CD4-positive, alpha-beta T cell treated with Interleukin-15 for 4 hours (primary cell): ENCODE results near the gene ZNF689.
"Not testable (repeated sequence)": the region's sequence is repeated elsewhere in the genome, so short reads cannot be mapped to it uniquely, and the experiment has no call there.

Experiments used
- DNase-seq: peaks from one replicate; pipeline ENCODE4 v3.0.0-alpha.2; 2020; ENCODE audit warnings: low spot score

ZNF689 gene

DNA sequence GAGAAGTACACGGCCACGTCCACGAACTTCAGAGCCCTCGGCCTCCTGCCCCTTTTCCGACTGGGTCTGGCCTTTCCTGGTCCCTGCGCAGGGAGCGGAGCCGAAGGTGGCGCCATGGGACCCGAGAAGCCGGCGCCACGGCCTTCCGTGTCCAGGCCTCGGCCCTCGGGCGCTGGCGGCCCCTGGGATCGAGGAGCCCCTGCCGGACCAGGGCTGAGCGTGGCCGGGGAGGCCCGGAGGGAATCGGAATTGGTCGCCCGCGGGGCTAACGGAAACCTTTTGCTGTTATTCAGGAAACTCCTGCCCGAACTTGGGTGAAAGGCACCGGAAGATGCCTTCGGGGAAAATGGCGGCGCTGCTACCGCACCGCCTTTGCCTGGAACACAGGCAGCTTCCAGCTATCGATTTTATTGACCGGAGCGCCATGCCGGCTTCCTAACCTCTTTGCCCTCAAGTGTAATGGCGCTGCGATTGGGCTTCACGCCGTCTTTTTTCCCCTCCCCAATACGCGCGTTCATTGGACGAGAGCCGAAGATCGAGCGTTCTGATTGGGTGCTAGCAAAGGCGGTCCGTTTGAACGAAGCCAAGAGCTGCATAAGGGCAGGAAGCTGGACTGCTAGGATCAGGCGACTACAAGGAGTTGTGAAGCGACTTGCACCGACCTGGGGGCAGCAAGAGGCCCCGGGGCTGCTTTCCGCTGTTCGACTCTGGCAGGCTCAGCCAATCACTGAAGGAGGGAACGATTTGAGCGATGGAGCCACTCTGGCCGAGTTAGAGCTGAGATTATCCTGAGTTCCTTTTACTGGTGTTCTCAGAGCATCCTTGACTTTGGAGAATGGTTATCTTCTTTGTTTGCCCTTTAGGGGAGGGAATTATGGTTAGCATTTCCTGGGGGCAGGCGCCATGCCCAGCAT, at the start of gene ZNF689:
Gene ZNF689, minus strand, starts transcription at position 464 of the 914 bp plus-strand sequence. Its CDS starts 348 bp downstream, at position 116.
- DNase-seq: peak; percentile 97

DNA sequence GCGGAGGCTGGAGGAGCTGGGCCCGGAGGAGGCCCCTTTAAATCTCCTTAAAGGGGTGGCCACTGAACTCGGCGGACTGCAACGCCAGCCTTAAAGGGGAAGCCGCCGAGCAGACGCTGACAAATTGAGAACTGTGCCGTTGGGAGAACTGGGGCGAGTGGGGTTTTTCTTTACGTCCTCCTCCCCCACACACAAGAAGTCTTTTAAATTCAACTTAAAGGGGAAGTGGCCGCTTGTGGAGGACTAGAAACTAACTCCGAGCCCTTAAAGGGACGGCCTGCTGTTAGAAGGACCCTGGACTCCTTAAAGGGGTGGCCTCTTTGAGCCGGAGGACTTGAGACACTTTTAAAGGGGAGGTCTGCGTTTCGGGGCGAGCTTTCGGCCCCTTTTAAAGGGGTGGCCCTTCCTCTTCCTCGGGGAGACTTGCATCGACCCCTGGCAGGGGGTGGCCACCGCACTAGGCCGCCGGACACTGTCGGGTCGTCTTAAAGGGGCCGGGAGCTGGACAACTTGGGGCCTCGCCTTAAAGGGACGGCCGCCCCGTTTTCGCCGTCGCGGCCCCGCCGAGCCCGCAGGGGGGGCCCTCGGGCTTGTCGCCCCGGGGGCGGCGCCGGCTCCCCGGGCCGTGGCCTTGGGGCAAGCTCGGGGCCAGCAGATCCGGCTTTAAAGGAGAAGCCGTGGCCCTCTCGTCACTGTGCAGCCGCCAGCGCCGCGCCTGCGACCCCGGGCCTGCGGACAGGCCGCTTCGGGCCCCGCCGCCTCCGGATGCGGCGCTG, 48.7 kb upstream of the ZNF689 start:
- DNase-seq: no peak

DNA sequence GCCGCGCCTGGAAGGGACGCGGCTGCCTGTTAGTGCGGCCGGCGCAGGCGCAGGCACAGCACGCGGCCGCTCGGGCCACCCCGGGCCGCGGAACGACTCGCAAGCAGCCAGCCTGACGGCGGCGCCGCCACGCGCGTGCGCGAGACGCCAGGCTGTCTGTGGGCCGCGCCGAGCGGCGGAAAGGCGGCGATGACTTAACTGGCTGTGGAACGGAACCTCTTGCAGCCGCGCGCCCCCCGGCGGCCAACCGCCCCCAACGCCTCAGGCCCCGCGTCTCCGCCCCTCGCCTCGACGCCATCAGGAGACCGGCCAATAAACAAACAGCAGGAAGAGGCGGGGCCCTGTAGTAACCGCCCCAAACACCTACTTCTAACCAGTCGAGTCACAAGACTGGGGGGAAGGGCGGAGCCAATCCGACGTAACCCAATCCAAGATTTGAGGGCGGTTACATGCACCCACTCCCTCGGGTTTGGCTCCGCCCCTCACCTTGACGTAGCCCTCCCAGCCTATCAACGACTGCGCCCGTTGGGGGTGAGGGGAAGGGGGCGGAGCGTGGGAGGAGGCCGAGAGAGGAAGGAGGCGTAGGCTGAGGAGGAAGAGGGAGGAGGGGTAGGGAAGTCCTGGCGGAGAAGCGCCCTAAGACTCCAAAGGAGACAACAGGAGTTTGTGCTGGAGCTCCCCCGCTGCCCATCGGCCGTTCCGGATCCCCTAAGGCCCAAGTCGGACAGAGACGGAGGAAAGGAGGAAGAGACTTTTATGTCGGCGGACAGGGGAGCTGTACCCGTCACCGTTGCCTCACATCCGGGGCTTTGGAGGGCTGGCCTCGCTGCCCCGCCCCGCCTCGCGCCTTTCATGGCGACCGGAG, 47.9 kb upstream of the ZNF689 start, which contains the start of gene FBRS:
Gene FBRS, plus strand, starts transcription at position 566 of the 865 bp plus-strand sequence. CDS start 1,088 bp downstream, outside the sequence.
- peak; percentile 100 for DNase-seq

DNA sequence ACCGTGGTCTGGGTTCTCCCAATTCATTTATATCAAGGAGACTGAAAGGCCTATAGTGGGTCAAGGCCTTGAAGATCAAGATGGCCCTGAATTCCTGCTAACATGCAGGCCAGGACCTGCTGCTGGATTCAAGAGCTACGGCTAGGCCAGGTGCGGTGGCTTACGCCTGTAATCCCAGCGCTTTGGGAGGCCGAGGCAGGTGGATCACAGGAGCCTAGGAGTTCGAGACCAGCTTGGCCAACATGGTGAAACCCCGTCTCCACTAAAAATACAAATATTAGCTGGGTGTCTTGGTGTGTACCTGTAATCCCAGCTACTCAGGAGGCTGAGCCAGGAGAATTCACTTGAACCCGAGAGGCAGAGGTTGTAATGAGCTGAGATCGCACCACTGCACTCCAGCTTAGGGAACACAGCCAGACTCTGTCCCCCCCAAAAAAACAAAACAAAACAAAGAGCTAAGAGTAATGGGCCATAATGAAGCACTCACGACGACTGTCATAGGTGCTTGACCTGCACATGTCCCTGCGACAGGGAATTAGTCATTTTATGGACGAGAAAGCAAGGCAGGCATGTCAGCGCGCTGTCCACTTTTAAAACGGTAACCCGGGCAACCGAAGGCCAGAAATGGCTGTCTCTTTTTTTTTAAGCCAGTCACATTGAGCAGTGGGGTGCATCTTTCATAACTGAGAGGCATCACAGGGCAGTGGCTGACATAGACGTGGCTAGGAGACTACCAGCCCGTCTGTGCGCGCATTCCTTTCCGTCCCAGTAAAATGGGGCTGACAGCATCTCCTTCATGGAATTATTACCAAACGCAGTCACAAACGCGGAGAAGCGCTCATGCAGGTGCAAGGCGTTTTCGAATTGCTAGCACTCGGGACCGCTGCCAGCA, 47.0 kb upstream of the ZNF689 start:
- DNase-seq: no peak

DNA sequence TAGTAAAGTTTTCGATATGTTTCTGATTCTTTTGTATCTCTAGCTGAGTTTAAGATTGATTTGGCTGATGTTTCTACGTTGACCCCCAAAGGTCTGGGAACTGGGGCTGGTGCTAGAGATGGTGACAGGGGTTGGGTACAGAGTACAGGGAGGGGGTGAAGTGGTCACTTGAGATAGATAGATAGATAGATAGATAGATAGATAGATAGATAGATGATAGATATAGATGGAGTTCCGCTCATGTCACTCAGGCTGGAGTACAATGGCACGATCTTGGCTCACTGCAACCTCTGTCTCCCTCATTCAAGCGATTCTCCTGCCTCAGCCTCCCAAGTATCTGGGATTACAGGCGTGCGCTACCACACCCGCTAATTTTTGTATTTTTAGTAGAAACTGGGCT, 46.2 kb upstream of the ZNF689 start:
- no peak for DNase-seq

DNA sequence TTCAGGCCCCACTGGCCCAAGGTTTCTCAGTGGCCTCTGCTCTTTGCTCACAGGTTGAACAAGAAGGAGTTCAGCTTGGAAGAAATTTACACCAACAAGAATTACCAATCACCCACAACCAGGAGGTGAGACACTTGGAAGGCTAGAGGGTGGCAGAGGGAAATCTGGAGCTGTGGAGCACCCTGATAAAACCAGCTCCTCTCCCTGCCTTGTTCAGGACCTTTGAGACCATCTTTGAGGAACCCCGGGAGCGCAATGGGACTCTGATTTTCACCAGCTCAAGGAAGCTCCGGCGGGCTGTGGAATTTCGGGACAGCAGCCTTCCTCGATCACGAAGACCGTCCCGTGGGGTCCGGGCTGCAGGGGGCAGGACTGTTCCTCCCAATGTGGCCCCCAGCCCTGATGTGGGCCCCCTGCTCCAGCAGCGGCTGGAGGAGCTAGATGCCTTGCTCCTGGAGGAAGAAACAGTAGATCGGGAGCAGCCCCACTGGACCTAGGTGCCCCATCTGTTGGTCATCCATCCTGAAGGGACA, 45.7 kb upstream of the ZNF689 start:
- no peak for DNase-seq

DNA sequence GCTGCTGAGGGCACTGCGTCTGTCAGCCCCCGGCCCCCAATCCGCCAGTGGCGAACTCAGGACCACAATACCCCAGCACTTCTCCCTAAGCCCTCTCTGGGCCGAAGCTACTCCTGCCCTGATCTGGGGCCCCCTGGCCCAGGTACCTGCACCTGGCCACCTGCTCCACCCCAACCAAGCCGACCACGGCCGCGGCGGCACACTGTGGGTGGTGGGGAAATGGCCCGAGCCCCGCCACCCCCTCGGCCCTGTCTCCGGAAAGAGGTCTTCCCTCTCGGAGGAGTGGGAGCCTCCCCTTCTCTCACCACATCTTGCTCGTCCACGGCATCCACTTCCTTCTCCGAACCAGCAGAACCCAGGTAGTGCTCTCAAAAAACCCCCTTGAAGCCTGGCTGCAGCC, 44.7 kb upstream of the ZNF689 start:
- no peak for DNase-seq

DNA sequence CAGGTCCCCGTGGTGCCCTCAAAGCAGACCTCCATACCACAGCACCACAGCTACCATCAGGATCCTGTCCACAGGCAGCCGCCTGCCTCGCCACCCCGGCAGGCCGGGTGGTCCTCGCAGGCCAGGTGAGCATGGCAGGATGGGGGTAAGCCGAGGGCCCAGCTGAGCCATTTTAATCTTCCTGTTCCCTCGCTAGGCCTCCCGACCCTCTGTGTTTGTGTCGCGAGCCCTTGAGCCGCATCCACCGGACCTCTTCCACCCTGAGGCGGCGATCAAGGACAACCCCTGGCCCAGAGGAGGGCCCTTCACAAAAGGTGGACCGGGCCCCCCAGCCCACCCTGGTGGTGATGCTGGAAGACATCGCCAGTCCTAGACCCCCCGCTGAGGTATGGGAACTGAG, 42.5 kb upstream of the ZNF689 start:
- no peak for DNase-seq

DNA sequence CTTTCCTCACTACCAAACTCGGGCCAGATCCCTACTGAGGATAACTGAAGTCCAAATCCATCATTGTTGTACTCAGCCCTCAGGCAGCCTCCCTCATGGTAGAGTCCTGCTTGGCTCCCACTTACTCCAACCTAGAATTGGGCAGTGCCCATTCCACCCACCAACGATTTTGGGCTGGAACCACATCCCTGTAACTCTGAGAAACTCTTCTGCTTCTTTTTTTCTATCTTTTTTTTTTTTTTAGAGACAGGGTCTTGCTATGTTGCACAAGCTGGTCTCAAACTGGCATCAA, 41.8 kb upstream of the ZNF689 start:
- no peak for DNase-seq

DNA sequence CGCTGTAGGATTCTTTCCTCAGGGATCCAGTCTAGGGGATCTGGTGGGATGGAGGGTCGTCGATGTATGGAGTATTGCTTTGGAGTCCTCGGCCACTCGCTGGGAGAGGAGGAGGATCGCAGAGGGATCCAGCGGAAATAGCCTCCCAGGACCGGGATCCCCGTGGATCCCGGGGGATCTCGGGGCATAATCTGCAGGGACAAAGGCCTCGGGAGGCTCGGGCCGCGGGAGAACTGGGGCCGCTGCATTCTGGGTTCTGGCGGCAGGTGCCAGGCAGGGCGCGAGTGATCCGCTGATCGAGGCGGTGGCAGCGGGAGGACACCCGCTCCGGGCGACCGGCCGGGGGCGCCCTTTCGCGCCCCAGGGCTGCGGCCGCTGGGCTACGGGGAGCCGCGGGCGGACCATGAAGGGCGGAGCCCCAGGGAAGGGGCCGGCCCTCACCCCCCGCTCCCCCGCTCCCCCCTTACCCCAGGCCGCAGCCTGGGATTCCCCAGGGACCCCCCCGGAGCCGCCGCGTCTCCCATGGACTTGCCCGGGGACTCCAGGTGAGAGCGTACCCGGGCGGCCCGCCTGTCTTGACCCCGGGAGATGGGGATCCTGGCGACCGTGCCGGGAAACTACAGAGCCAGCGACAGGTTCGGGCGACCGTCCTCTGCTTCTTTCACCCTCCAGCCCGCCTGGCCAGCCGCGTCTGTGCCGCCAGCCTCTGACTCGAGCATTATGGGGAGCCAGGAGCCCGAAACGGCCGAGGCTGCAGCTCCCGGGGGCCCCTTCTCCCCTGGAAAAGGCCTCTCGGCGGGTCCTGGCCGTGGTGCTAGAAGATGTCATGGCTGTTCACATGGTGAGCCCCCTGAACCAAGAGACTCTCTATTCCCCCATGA, 41.2 kb upstream of the ZNF689 start:
- peak; percentile 77 for DNase-seq

DNA sequence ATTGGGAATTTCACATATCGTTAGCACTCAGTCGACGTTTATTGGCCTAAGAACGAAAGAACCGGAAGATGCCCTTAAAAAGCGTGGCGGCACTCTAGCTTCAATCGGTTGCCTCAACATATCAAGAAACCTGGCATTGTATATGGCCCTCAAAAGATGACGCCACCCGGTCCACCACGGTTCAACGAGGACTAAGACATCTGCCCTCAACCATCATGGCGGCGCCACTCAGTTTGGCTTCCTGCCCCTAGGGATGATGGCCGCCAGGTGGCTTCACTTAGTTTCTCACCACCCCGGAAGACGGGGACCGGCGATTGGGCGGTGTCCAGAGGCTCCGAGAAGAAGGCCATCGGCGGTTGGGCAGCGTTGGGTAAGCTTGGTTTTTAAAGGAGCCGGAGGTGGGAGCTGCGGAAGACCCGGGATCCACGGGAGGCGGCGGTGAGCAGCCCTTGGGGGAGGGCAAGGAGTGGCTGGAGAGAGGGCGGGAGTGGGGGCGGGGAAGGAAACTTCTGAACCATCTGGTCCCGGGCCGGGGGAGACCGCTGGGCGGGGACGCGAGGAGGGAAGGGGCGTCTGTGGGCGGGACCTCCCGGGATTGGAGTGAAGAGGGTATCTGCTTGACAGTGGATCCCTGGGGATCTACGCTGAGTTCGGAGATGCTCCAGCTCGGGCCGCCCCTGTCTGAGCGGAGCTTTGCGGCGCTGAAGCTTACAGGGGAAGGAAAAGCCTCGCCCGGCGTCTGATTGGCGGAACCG, 40.4 kb upstream of the ZNF689 start, which contains the start of gene PRR14:
Gene PRR14, plus strand, starts transcription at position 592 of the 755 bp plus-strand sequence. CDS start 686 bp downstream, outside the sequence.
- DNase-seq: peak; percentile 99

DNA sequence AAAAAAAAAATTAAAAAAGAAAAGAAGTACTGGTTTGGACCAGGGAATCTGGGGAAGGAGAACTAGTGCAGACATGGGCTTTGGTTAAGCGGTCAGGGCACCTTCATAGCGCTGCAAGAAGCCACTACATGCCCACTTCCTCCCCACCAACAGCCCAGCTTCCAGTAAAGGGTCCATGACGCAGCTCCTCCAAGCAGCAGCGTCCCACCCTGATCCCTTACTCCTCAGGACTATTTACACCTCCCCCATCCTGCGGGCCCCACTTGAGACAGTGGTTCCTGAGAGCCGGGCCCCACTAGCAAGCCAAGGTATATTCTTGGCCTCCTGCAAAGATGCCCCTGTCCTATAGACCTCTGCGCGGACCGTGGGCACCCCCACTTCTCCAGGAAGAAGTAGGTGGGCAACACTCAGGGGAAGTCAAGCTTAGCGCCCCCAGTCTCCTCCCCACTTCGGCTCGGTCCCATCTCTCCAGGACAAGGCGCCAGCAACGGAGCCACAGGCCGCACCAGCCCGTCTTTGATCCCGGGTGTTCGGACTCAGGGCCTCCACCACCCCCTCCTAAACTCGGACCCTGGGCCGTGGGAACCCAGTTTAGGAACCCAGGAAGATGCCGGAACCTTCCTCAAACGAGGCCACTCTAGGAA, 39.7 kb upstream of the ZNF689 start:
- no peak for DNase-seq

DNA sequence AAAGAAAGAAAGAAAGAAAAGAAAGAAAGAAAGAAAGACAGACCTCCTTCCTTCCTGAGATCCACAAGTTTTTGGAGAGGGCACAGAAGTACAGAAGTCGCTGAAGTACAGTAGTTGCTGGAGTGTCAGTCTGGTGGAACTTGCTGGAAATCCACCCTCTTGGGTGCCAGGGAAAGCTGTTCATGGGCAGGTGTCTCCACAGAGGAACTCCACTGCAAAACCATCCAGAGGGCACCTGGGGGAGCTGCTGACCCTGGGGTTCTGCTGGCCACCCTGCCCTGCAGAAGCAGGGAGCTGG, 37.0 kb upstream of the ZNF689 start:
- no peak for DNase-seq

DNA sequence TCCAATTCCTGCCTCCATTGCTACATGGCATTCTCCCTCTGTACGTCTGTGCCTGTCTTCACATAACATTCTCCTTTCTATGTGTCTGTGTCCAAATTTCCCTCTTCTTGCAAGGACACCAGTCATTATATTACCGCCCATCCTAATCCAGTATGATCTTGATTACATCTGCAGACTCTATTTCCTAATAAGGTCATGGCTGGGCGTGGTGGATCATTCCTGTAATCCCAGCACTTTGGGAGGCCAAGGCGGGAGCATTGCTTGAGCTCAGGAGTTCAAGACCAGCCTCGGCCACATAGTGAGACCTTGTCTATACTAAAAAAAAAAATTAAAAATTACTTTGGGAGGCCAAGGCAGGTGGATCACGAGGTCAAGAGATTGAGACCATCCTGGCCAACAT, 35.5 kb upstream of the ZNF689 start:
- DNase-seq: no peak

DNA sequence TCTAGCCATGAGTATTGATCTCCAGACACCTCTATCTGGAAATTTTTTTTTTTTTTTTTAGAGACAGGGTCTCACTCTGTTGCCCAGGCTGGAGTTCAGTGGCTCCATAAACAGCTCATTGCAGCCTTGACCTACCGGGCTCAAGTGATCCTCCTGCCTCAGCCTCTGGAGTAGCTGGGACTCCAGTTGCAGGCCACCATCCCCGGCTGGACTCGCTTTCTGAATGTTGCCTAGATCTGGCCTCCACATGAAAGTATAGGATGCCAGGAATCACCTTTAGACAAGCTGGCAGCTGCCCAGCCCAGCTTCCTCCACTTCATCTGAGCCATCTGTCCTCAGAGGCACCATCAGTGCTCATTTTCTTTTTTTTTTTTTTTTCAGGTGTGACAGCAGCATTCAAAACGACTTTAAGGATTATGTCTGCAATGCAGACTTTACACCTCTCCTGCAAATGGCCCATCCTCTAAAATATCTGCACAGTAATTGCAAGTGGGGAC, 34.2 kb upstream of the ZNF689 start:
- no peak for DNase-seq

DNA sequence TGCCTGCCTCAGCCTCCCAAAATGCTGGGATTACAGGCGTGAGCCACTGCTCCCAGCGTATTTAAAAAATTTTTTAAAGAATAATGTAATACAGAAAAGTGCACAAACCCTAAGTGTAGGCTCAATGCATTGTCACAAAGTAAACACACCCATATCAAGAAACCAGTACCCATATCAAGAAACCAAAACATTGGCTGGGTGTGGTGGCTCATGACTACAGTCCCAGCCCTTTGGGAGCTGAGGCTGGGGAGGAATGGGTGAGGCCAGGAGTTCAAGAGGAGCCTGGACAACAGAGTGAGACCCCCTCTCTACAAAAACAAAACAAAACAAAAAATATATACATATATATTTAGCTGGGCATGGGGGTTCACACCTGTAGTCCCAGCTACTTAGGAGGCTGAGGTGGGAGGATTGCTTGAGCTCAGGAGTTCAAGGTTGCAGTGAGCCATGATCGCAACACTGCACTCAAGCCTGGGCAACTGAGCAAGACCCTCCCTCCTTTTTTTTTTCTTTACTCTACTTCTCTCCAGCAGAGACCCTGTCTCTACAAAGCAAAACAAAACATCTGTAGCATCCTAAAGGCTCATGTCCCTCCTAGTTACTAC, 31.3 kb upstream of the ZNF689 start:
- no peak for DNase-seq

DNA sequence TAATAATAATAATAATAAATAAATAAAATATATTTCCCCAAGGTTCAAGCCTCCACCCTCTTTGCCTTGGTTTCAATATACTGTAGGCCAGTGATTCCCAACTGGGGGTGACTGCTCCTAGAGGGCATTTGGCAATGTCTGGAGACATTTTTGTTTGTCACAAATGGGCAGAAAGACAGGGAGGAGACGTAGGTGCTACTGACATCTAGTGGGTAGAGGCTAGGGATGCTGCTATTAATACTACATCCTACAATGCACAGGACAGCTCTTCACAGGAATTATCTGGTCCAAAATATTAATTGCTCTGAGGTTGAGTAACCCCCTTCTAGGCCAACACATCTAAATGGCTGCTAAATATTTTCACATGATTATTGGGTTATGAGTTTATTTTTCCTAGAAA, 27.8 kb upstream of the ZNF689 start:
- DNase-seq: peak; percentile 45

DNA sequence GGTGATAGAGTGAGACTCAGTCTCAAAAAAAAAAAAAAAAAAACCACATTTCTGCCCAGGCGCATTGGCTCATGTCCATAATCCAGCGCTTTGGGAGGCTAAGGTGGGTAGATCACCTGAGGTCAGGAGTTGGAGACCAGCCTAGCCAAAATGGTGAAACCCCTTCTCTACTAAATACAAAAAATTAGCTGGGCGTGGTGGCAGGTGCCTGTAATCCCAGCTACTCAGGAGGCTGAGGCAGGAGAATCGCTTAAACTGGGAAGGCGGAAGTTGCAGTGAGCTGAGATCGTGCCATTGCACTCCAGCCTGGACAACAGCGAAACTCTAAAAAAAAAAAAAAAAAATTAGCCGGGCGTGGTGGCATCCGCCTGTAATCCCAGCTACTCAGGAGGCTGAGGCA, 26.9 kb upstream of the ZNF689 start:
- not testable (repeated sequence) for DNase-seq
